ENCODE data around the gene ANKRD22.

ANKRD22 gene

DNA sequence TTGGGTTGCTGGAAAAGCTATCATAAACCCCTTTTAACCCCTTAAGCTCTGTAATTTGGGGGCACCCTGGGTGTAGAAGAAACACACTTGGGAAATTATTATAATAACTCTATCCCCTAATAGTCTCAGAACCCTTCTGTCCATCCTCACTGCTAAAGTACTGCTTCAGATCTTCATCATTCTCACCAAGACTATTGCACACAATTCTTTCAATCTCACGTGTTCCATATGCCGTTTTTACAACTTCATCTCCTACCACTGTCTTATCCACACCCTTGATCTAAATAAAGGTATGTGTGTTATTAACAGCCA lies 15.8 kb downstream of the ANKRD22 start:
- no peaks in the 10 kb centered on the region for H3K27me3 Mint-ChIP-seq (ENCODE audit: low read depth, poor library complexity)
- H3K9me3 Mint-ChIP-seq = no peaks in the 10 kb centered on the region
- no peaks in the 10 kb centered on the region for H3K36me3 Mint-ChIP-seq (ENCODE audit: low read depth)
- no peak for DNase-seq
- H3K4me3 Mint-ChIP-seq = no peak overlapping the region
- H3K27ac Mint-ChIP-seq = no peak overlapping the region
- peak; percentile 35 for TF ChIP-seq CTCF (IDR thresholded peaks at IDR 0.05)
- H3K4me1 Mint-ChIP-seq = no peaks in the 10 kb centered on the region

- H3K4me3 Mint-ChIP-seq = no peak overlapping the region
- H3K4me1 Mint-ChIP-seq = no peaks in the 10 kb centered on the region
- H3K9me3 Mint-ChIP-seq = no peaks in the 10 kb centered on the region
- H3K36me3 Mint-ChIP-seq (ENCODE audit: low read depth) = no peaks in the 10 kb centered on the region
- peak; percentile 81 for DNase-seq
- H3K27me3 Mint-ChIP-seq (ENCODE audit: low read depth, poor library complexity) = no peaks in the 10 kb centered on the region
- no peak overlapping the region for H3K27ac Mint-ChIP-seq
- TF ChIP-seq CTCF (IDR thresholded peaks at IDR 0.05) = peak; percentile 85
Measured at GRCh38 chr10:88835096-88835909, 16.3 kb downstream of the ANKRD22 start.

DNA sequence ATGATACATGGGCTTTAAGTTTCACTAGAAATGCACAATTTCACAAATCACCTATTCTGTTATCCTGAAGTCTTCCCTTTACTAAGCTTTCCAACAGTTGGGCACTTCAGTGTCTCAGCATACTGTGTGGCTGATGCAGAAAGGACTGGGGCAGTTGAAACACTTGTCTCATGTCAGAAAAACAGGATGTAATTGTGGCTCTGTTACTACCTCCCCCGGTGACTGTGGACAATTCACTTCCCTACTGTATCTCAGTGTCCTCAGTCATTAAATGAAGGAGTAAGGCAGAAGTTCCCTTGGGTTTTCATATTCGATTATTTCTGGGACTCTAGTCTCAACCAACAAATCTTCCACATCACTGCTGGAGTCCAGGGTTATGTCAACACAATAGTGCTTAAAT lies 17.9 kb downstream of the ANKRD22 start:
- TF ChIP-seq CTCF (IDR thresholded peaks at IDR 0.05) = no peak
- Mint-ChIP-seq H3K4me3 (no peak overlapping the region), H3K9me3 (no peaks in the 10 kb centered on the region), H3K36me3 (ENCODE audit: low read depth) (no peaks in the 10 kb centered on the region), H3K4me1 (no peaks in the 10 kb centered on the region), H3K27ac (no peak overlapping the region), H3K27me3 (ENCODE audit: low read depth, poor library complexity) (no peaks in the 10 kb centered on the region)
- DNase-seq = no peak

GRCh38 chr10:88833156-88833555 lies 18.5 kb downstream of the ANKRD22 start:
- TF ChIP-seq CTCF (IDR thresholded peaks at IDR 0.05) = no peak
- no peak overlapping the region for H3K27ac Mint-ChIP-seq
- no peaks in the 10 kb centered on the region for H3K27me3 Mint-ChIP-seq (ENCODE audit: low read depth, poor library complexity)
- H3K4me3 Mint-ChIP-seq = no peak overlapping the region
- H3K9me3 Mint-ChIP-seq = no peaks in the 10 kb centered on the region
- no peaks in the 10 kb centered on the region for H3K4me1 Mint-ChIP-seq
- DNase-seq = no peak
- H3K36me3 Mint-ChIP-seq (ENCODE audit: low read depth) = no peaks in the 10 kb centered on the region

DNA sequence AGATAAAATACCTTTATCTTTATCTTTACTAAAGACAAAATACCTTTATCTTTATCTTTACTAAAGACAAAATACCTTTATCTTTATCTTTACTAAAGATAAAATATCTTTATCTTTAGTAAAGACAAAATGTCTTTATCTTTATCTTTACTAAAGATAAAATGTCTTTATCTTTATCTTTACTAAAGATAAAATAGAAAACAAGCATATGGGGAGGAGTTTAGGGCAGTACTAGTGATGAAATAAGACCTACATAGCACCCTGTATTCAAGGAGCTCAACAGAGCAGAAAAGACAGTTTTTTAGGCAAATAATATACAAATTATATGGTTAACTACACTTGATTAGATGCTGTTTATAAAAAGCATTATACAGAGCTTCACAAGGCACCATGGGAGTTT lies 19.3 kb downstream of the ANKRD22 start:
- Mint-ChIP-seq H3K4me1 (no peaks in the 10 kb centered on the region), H3K27ac (no peak overlapping the region), H3K4me3 (no peak overlapping the region), H3K9me3 (no peaks in the 10 kb centered on the region), H3K36me3 (ENCODE audit: low read depth) (no peaks in the 10 kb centered on the region), H3K27me3 (ENCODE audit: low read depth, poor library complexity) (no peaks in the 10 kb centered on the region)
- DNase-seq = no peak
- no peak for TF ChIP-seq CTCF (IDR thresholded peaks at IDR 0.05)

GRCh38 chr10:88831709-88832108 lies 19.9 kb downstream of the ANKRD22 start:
- no peak overlapping the region for H3K4me3 Mint-ChIP-seq
- no peak for TF ChIP-seq CTCF (IDR thresholded peaks at IDR 0.05)
- H3K9me3 Mint-ChIP-seq = no peaks in the 10 kb centered on the region
- H3K36me3 Mint-ChIP-seq (ENCODE audit: low read depth) = no peaks in the 10 kb centered on the region
- H3K27ac Mint-ChIP-seq = no peak overlapping the region
- DNase-seq = no peak
- H3K4me1 Mint-ChIP-seq = no peaks in the 10 kb centered on the region
- H3K27me3 Mint-ChIP-seq (ENCODE audit: low read depth, poor library complexity) = peaks cover 4% of the 10 kb centered on the region

Measured in nephron progenitor cell (in vitro differentiated cells).